Activated T-cell treated with anti-CD3 and anti-CD28 coated beads for 24 hours (primary cell): ENCODE results near the gene FLT4.

ENCODE experiments used
- DNase-seq: peaks from one replicate; pipeline ENCODE4 v3.0.0-alpha.2; 2020; ENCODE audit warnings: low read depth

Gene FLT4

GRCh38 chr5:180642181-180642775 lies 7.1 kb downstream of the FLT4 start:
- DNase-seq: no peak

- no peak for DNase-seq
Measured at GRCh38 chr5:180641566-180641900, 7.9 kb downstream of the FLT4 start.

- DNase-seq: no peak
Measured at GRCh38 chr5:180640861-180641565, 8.4 kb downstream of the FLT4 start.

DNA sequence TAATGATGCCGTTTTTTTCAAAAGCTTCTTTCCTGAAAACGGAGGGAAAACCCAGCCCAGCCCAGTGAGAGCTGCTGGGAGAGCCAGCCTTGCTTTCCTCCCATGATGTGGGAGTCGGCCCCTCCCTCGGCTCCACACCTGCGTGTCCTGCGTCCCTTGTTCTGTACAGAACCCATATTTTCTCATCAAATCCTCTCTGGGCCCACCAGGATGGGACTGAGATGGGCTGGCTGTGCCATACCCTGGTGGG lies 8.9 kb downstream of the FLT4 start:
- no peak for DNase-seq

GRCh38 chr5:180639741-180640610 lies 9.4 kb downstream of the FLT4 start:
- no peak for DNase-seq

DNA sequence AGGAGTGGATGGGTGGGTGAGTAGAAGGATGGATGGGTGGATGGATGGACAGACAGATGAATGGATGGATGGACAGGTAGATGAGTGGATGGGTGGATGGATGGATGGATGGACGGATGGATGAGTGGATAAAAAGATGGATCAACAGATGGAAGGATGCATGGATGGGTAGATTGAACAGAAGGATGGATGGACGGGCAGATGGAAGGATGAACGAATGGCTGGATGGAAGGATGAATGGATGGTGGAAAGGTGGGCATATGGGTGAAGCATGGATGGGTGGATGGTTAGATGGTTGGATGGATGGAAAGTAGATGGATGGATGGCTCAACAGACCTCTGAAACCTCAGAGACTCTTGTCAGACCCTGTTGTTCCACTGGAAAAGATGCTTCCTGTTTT lies 10.1 kb downstream of the FLT4 start:
- DNase-seq: no peak

GRCh38 chr5:180637962-180638680 lies 11.3 kb downstream of the FLT4 start:
- DNase-seq: no peak

GRCh38 chr5:180636403-180637075 lies 12.9 kb downstream of the FLT4 start:
- DNase-seq: no peak

GRCh38 chr5:180636016-180636402 lies 13.4 kb downstream of the FLT4 start:
- DNase-seq: no peak

GRCh38 chr5:180633283-180634177 lies 15.9 kb downstream of the FLT4 start:
- no peak for DNase-seq

DNA sequence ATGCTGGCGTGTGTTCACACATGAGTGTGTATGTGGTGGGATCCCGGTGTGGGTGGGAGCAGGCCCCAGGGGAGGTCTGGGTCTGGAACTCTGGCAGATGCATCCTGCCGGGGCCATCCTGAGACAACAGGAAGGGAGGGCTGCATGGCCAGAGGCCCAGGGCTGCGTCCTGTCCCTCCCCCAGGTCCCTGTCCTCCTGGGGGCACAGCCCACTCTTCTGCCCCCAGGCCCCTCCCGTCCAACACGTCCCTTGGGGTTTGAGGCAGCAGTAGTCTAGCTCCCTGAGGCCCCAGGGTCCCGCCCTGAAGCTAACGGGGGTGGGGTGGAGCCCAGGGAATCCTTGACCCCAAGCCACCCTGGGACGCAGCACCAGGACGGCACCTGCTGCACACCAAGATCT lies 16.6 kb downstream of the FLT4 start:
- DNase-seq: no peak

GRCh38 chr5:180631549-180632383 lies 17.6 kb downstream of the FLT4 start:
- DNase-seq: no peak

DNA sequence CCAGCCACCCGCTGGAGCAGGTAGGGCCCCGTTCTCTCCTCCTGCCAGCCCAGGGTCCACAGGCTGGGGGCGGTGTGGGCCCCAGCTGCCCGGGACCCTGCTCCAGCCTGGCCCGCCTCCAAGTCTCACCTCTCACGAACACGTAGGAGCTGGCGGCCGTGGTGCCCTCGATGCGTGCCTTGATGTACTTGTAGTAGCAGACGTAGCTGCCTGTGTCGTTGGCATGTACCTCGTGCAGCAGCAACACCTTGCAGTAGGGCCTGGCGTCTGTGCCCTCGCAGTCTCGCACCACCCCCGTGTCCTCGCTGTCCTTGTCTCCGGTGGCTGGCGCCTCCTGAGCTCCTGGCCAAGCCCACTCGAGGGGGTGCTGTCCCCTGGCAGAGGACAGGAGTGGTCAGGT lies 19.0 kb downstream of the FLT4 start:
- no peak for DNase-seq

- no peak for DNase-seq
Measured at GRCh38 chr5:180629831-180630382, 19.5 kb downstream of the FLT4 start.

DNA sequence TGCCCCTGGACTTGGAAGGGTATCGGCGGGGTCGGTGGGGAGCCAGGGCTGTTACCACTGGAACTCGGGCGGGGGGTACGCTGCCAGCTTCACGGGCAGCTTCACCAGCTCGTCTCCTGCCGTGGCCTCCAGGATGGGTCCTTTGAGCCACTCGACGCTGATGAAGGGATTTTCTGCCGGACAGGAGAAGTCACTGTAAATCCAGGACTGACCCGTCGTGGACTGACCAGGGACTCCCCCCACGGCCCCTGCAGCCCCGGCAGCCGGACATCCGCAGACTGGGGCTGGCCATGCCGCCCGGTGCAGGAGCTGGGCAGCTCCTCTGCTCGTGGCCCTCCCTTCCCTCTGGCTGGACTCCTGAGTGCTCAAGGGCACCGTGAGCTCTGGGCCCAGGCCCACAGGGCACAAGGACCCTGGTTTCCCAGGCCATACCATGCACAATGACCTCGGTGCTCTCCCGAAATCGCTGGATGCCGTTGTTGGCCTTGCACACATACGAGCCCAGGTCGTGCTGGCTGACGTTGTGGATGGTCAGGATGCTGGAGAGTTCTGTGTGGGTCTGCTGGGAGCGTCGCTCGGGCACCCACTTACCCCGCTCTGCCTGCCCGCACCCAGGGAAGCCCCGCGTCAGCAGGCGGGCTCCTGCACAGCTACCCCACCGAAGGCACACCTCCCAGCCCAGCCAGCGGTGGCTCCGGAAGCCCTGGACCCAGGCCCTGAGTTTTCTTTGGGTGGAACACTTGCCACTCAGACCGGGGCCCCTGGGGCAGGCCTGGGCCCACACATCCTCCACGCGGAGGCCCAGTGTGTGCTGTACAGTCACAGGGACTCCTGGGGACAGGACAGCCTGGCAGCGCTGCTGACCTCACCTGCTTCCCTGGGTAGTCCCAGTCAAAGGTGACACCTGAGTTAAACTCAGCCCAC lies 20.3 kb downstream of the FLT4 start:
- DNase-seq: no peak

GRCh38 chr5:180628211-180628610 lies 21.2 kb downstream of the FLT4 start:
- DNase-seq: no peak

GRCh38 chr5:180627386-180628120 lies 21.8 kb downstream of the FLT4 start:
- no peak for DNase-seq
